HepG2 (cell line): ENCODE results near the gene EHBP1. TPM values are rescaled to one million over a fixed set of nuclear protein-coding genes. Genes with fewer than 3 reads are reported as not detected.
A peak's percentile ranks its signal among the peaks of the same experiment; 100 is the strongest.

Source experiments
- AGO1 ChIP-seq: fragments of 200-400 bp; formaldehyde crosslinking; IDR thresholded peaks from 2 replicates; pipeline ENCODE4 v1.6.1; 2017; ENCODE audit warnings: mild to moderate bottlenecking, low read depth, low read length, moderate library complexity; ENCODE audit not compliant: poor library complexity, severe bottlenecking
- FOXA1 ChIP-seq, 2 experiments: fragments of 450-650 bp in 1 of 2; sonication (generic) in 1 of 2; formaldehyde crosslinking in 1 of 2; IDR thresholded peaks; 2 replicates each; pipeline versions ENCODE4 v1.4.0 to v1.6.1; 2016 to 2020; ENCODE audit warnings: missing genetic modification reagents in 1 of 2
- GATA4 ChIP-seq: sonication (generic); IDR thresholded peaks from 2 replicates; pipeline ENCODE4 v1.6.1; 2016; ENCODE audit warnings: antibody characterized with exemption, low read depth, borderline replicate concordance
- MLLT10 ChIP-seq: sonication (generic); formaldehyde crosslinking; IDR thresholded peaks from 2 replicates; pipeline ENCODE4 v1.4.0; 2020; ENCODE audit warnings: missing genetic modification reagents
- PHF8 ChIP-seq: sonication (generic); formaldehyde crosslinking; IDR thresholded peaks from 2 replicates; pipeline ENCODE4 v1.5.0; 2020; ENCODE audit warnings: missing genetic modification reagents
- ZC3H4 ChIP-seq: sonication (generic); formaldehyde crosslinking; IDR thresholded peaks from 2 replicates; pipeline ENCODE4 v1.4.0; 2020; ENCODE audit warnings: missing genetic modification reagents, borderline replicate concordance
- ZNF564 ChIP-seq: sonication (generic); formaldehyde crosslinking; IDR thresholded peaks from 2 replicates; pipeline ENCODE4 v1.8.1; 2023; ENCODE audit warnings: mild to moderate bottlenecking, missing genetic modification reagents
- polyA plus RNA-seq, 8 experiments: library from polyadenylated mRNA; depleted of rRNA in 3 of 8; stranded (reverse) in 7 of 8; unstranded in 1 of 8; fragments of >200 nt; fragmentation: Illumina TruSeq in 4 of 8; extraction: Trizol in 4 of 8; gene quantifications; 2 replicates each; pipeline versions ENCODE4 v1.2.1 to v1.2.3, GENCODE V29; 2011 to 2016; ENCODE audit warnings: low read depth in 4 of 8, missing spikeins in 1 of 8, mixed read lengths in 1 of 8; ENCODE audit not compliant: insufficient read depth in 1 of 8
- total RNA-seq, 5 experiments: library from RNA; depleted of rRNA; stranded (reverse); fragments of >200 nt; fragmentation: Illumina TruSeq; extraction: Trizol; gene quantifications; 2 replicates each; pipeline ENCODE4 v1.2.3, GENCODE V29; 2016; ENCODE audit warnings: low read depth in 1 of 5
- TF ChIP-seq, protein P1 (sequence below): IDR thresholded peaks from 2 replicates; pipeline ENCODE4 v1.4.0; 2020; ENCODE audit warnings: mild to moderate bottlenecking, missing genetic modification reagents
- TF ChIP-seq, protein P2 (sequence below): sonication (generic); formaldehyde crosslinking; IDR thresholded peaks from 2 replicates; pipeline ENCODE4 v1.5.0; 2020; ENCODE audit warnings: missing genetic modification reagents
- TF ChIP-seq, protein P3 (sequence below): sonication (generic); formaldehyde crosslinking; conservative IDR thresholded peaks from 2 replicates; pipeline ENCODE4 v1.4.0; 2020; ENCODE audit warnings: missing genetic modification reagents

EHBP1 gene
- total and polyA plus RNA-seq, 2 of the 13 experiments (the other 11 are each of a cell fraction or from before 2014, with no cell fraction given): 93.5 to 146 TPM

DNA sequence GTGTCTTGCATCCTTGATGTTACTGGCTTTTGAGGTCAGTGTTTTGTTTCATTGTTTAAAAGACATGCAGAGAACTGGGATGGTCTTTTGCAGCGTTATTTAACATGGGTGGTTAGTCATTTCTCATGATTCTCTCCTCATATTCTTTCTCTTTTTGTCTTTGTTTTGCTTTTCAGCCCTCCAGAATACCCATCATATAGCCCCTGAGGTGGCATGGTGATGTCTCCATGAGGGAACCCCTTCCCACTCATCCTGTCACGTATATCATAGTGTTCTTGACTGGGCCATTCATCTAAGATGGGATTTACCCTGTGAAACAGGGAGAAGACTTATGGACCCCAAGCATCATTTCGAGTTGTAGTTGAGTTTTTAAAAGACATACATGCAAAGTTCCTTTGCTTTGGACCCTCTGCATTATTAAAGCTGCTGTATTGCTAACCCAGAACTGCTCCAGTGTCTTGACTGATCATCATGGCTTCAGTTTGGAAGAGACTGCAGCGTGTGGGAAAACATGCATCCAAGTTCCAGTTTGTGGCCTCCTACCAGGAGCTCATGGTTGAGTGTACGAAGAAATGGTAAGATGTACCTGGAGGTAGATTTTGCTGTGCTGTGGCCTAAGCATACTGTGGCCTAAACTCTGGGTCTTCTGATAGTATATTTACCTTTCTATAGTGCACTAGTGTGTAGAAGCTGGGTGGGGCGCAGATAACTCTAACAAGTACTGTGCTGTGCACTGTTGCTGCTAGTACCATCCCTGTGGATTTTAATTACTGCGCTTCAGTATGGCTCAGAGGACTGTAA, 1.4 kb downstream of the EHBP1 start (continued):
- TF ChIP-seq, protein P1, sequence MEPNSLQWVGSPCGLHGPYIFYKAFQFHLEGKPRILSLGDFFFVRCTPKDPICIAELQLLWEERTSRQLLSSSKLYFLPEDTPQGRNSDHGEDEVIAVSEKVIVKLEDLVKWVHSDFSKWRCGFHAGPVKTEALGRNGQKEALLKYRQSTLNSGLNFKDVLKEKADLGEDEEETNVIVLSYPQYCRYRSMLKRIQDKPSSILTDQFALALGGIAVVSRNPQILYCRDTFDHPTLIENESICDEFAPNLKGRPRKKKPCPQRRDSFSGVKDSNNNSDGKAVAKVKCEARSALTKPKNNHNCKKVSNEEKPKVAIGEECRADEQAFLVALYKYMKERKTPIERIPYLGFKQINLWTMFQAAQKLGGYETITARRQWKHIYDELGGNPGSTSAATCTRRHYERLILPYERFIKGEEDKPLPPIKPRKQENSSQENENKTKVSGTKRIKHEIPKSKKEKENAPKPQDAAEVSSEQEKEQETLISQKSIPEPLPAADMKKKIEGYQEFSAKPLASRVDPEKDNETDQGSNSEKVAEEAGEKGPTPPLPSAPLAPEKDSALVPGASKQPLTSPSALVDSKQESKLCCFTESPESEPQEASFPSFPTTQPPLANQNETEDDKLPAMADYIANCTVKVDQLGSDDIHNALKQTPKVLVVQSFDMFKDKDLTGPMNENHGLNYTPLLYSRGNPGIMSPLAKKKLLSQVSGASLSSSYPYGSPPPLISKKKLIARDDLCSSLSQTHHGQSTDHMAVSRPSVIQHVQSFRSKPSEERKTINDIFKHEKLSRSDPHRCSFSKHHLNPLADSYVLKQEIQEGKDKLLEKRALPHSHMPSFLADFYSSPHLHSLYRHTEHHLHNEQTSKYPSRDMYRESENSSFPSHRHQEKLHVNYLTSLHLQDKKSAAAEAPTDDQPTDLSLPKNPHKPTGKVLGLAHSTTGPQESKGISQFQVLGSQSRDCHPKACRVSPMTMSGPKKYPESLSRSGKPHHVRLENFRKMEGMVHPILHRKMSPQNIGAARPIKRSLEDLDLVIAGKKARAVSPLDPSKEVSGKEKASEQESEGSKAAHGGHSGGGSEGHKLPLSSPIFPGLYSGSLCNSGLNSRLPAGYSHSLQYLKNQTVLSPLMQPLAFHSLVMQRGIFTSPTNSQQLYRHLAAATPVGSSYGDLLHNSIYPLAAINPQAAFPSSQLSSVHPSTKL (CRISPR knock-in tag): 0 out of 2 replicates have a peak, but pooled peaks have one; percentile 12
- TF ChIP-seq MLLT10 (CRISPR knock-in tag): 0 out of 2 replicates have a peak, but pooled peaks have one; percentile 33
- TF ChIP-seq FOXA1 (IDR thresholded peaks at IDR 0.05): no peak
- TF ChIP-seq FOXA1 (CRISPR knock-in tag; IDR thresholded peaks at IDR 0.05): peak; percentile 27; the same call in 1 of the 2 replicates
- TF ChIP-seq ZC3H4: peak; percentile 61; the same call in 1 of the 2 replicates
- TF ChIP-seq PHF8 (CRISPR knock-in tag): peak; percentile 36; the same call in 1 of the 2 replicates
- TF ChIP-seq GATA4: no peak
- TF ChIP-seq, protein P2, sequence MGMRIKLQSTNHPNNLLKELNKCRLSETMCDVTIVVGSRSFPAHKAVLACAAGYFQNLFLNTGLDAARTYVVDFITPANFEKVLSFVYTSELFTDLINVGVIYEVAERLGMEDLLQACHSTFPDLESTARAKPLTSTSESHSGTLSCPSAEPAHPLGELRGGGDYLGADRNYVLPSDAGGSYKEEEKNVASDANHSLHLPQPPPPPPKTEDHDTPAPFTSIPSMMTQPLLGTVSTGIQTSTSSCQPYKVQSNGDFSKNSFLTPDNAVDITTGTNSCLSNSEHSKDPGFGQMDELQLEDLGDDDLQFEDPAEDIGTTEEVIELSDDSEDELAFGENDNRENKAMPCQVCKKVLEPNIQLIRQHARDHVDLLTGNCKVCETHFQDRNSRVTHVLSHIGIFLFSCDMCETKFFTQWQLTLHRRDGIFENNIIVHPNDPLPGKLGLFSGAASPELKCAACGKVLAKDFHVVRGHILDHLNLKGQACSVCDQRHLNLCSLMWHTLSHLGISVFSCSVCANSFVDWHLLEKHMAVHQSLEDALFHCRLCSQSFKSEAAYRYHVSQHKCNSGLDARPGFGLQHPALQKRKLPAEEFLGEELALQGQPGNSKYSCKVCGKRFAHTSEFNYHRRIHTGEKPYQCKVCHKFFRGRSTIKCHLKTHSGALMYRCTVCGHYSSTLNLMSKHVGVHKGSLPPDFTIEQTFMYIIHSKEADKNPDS (CRISPR knock-in tag): peak; percentile 68; the same call in 1 of the 2 replicates
- peak; percentile 32; the same call in 1 of the 2 replicates for TF ChIP-seq ZNF564
- TF ChIP-seq AGO1: no peak
- TF ChIP-seq, protein P3, sequence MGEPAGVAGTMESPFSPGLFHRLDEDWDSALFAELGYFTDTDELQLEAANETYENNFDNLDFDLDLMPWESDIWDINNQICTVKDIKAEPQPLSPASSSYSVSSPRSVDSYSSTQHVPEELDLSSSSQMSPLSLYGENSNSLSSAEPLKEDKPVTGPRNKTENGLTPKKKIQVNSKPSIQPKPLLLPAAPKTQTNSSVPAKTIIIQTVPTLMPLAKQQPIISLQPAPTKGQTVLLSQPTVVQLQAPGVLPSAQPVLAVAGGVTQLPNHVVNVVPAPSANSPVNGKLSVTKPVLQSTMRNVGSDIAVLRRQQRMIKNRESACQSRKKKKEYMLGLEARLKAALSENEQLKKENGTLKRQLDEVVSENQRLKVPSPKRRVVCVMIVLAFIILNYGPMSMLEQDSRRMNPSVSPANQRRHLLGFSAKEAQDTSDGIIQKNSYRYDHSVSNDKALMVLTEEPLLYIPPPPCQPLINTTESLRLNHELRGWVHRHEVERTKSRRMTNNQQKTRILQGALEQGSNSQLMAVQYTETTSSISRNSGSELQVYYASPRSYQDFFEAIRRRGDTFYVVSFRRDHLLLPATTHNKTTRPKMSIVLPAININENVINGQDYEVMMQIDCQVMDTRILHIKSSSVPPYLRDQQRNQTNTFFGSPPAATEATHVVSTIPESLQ (CRISPR knock-in tag): no peak
